Medulla oblongata (tissue), 1 donor: ENCODE results near the gene DPEP1.

ENCODE experiments used
- DNase-seq: peaks from one replicate; pipeline ENCODE4 v3.0.0-alpha.2; 2015; ENCODE audit errors: extremely low spot score

Gene DPEP1

DNA sequence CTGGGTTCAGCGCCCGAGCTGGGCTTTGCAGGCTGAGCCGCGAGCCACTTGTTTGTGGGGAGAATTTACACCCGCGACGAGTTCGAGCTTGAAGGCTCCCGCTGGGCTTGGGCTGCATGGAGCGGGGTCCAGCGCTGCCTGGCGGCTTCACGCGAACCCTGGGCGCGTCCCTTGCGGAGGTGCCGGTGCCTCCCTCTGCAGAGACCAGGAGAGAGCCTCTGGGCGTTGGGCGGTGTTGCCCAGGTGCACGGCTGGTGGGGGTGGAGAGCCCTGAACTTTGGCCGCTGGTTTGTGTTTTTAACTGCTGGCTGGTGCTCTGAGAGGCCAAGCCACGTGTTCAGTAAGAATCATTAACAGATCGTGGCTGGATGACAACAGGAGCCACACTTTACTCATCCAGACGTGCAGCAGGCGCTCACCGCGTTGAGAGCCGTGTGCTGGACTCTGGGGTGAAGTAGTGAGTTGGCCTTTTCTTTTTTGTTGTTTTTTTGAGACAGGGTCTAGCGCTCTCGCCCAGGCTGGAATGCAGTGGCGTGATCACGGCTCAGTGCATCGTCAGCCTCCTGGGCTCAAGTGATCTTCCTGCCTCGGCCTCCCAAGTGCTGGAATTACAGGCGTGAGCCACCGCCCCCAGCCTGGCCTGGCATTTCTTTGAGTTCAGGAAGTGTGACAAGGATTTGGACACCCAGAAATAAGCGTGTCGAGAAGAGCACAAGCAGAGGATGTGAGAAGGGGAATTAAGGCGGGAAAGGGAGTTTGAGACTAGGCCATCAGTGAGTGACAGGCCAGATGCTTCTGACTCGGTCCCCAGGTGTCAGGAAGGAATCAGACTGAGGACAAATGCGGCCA, 73.9 kb downstream of the DPEP1 start:
- DNase-seq = no peak
